GM23248 (cell line): Measurements from ENCODE around the gene FRY.

ENCODE experiments used
- EZH2 ChIP-seq: fragments of 200-600 bp; sonication (generic); IDR thresholded peaks from 2 replicates; pipeline ENCODE4 v1.6.1; 2018; ENCODE audit warnings: antibody characterized with exemption, mild to moderate bottlenecking; ENCODE audit not compliant: insufficient read depth, poor library complexity, severe bottlenecking
- EZH2phosphoT487 ChIP-seq: fragments of 200-600 bp; sonication (generic); IDR thresholded peaks from 2 replicates; pipeline ENCODE4 v1.6.1; 2018; ENCODE audit warnings: antibody characterized with exemption, moderate library complexity, mild to moderate bottlenecking, low read depth; ENCODE audit not compliant: insufficient read depth

GRCh38 chr13:32044446-32044845, 12.9 kb downstream of the FRY start:
- TF ChIP-seq EZH2: no peak
- TF ChIP-seq EZH2phosphoT487: no peak
